K562 (cell line): ENCODE measurements around the gene SLC22A4. TPM values are rescaled to one million over a fixed set of nuclear protein-coding genes. Genes with fewer than 3 reads are reported as not detected.

Source experiments
- ARID3A ChIP-seq: IDR thresholded peaks from 2 replicates; pipeline ENCODE4 v1.6.1; 2012; ENCODE audit warnings: low read depth, low read length, improper control_type of control experiment, borderline replicate concordance
- CREB1 ChIP-seq, 2 experiments: sonication (generic) in 1 of 2; formaldehyde crosslinking in 1 of 2; IDR thresholded peaks; 2 replicates each; pipeline versions ENCODE4 v1.6.1 to v1.8.0; 2012 to 2022; ENCODE audit warnings: inconsistent platforms in 1 of 2, mild to moderate bottlenecking in 1 of 2, missing genetic modification reagents in 1 of 2, moderate library complexity in 1 of 2
- CTCFL ChIP-seq: IDR thresholded peaks from 2 replicates; pipeline ENCODE4 v1.6.1; 2011; ENCODE audit warnings: borderline replicate concordance, low read depth, mild to moderate bottlenecking, moderate library complexity, low read length; ENCODE audit not compliant: insufficient read depth, poor library complexity, severe bottlenecking
- E2F4 ChIP-seq: sonication (generic); formaldehyde crosslinking; IDR thresholded peaks from 2 replicates; pipeline ENCODE4 v1.8.0; 2022; ENCODE audit warnings: mild to moderate bottlenecking, low read depth, missing genetic modification reagents
- EHMT2 ChIP-seq: fragments of 450-650 bp; IDR thresholded peaks from 2 replicates; pipeline ENCODE4 v1.6.1; 2018; ENCODE audit warnings: antibody characterized with exemption
- ELF4 ChIP-seq: fragments of 450-650 bp; formaldehyde crosslinking; IDR thresholded peaks from 2 replicates; pipeline ENCODE4 v1.4.0; 2022; ENCODE audit warnings: missing genetic modification characterization
- ELK3 ChIP-seq: fragments of 450-650 bp; formaldehyde crosslinking; IDR thresholded peaks from 2 replicates; pipeline ENCODE4 v1.4.0; 2020; ENCODE audit warnings: mild to moderate bottlenecking
- FOXJ2 ChIP-seq: fragments of 200-800 bp; sonication (Bioruptor generic); IDR thresholded peaks from 2 replicates; pipeline ENCODE4 v1.6.1; 2016; ENCODE audit warnings: missing genetic modification characterization, missing compliant biosample characterization
- GTF2A2 ChIP-seq: IDR thresholded peaks from 2 replicates; pipeline ENCODE4 v1.6.1; 2016; ENCODE audit warnings: mild to moderate bottlenecking, missing genetic modification characterization, missing compliant biosample characterization
- HINFP ChIP-seq: fragments of 450-650 bp; conservative IDR thresholded peaks from 2 replicates; pipeline ENCODE4 v1.6.1; 2016; ENCODE audit warnings: missing genetic modification characterization, low read depth, mild to moderate bottlenecking, control low read depth, missing compliant biosample characterization
- MBD2 ChIP-seq: sonication (generic); IDR thresholded peaks from 2 replicates; pipeline ENCODE4 v1.6.1; 2016; ENCODE audit warnings: low read depth, borderline replicate concordance
- MITF ChIP-seq: IDR thresholded peaks from 2 replicates; pipeline ENCODE4 v1.6.1; 2014; ENCODE audit warnings: antibody characterized with exemption
- NONO ChIP-seq, 2 experiments: fragments of 200-400 bp in 1 of 2; fragments of 450-650 bp in 1 of 2; formaldehyde crosslinking in 1 of 2; IDR thresholded peaks; 2 replicates each; pipeline ENCODE4 v1.6.1; 2017; ENCODE audit warnings: low read depth in 2 of 2, mild to moderate bottlenecking in 2 of 2, moderate library complexity in 2 of 2, low read length in 1 of 2
- NR3C1 ChIP-seq: sonication (generic); formaldehyde crosslinking; IDR thresholded peaks from 2 replicates; pipeline ENCODE4 v1.8.1; 2022; ENCODE audit warnings: missing genetic modification reagents
- SMC3 ChIP-seq: conservative IDR thresholded peaks from 2 replicates; pipeline ENCODE4 v1.6.1; 2011; ENCODE audit warnings: low read depth, low read length, improper control_type of control experiment; ENCODE audit not compliant: insufficient read depth
- SP1 ChIP-seq: sonication (generic); formaldehyde crosslinking; IDR thresholded peaks from 2 replicates; pipeline ENCODE4 v1.8.1; 2022; ENCODE audit warnings: mild to moderate bottlenecking, missing genetic modification reagents
- SRSF3 ChIP-seq: fragments of 200-400 bp; formaldehyde crosslinking; IDR thresholded peaks from 2 replicates; pipeline ENCODE4 v1.6.1; 2016; ENCODE audit warnings: mild to moderate bottlenecking, low read length, moderate library complexity; ENCODE audit not compliant: insufficient read depth
- XRCC3 ChIP-seq: fragments of 450-650 bp; IDR thresholded peaks from 2 replicates; pipeline ENCODE4 v1.6.1; 2017; ENCODE audit warnings: mild to moderate bottlenecking, moderate library complexity
- ZNF134 ChIP-seq: fragments of 250-450 bp; sonication (Bioruptor Pico); conservative IDR thresholded peaks from 2 replicates; pipeline ENCODE4 v1.4.0; 2020
- polyA plus RNA-seq, 8 experiments: library from polyadenylated mRNA; depleted of rRNA in 4 of 8; stranded (reverse) in 5 of 8; unstranded in 3 of 8; fragments of >200 nt; fragmentation: Nextera tagmentation in 2 of 8; fragmentation: Illumina TruSeq in 1 of 8; extraction: Ambion mirVana in 2 of 8; extraction: Trizol in 1 of 8; gene quantifications; 2 replicates each; pipeline versions ENCODE4 v1.2.1 to v1.2.3, GENCODE V29; 2011 to 2014; ENCODE audit warnings: inconsistent platforms in 1 of 8, missing spikeins in 1 of 8
- total RNA-seq, 7 experiments: library from RNA; depleted of rRNA in 6 of 7; stranded (reverse); fragments of >200 nt in 6 of 7; fragmentation: Illumina TruSeq in 2 of 7; extraction: Trizol in 2 of 7; gene quantifications; 2 replicates each; pipeline versions ENCODE4 v1.2.1 to v1.2.3, GENCODE V29; 2011 to 2021; ENCODE audit warnings: low replicate concordance in 1 of 7

SLC22A4 gene
- total and polyA plus RNA-seq, 9 of the 15 experiments (the other 6 are each of a cell fraction or from before 2014, with no cell fraction given) = 2.7 to 9.5 (median 6.2) TPM

GRCh38 chr5:132313961-132314432, 19.8 kb downstream of the SLC22A4 start (continued):
- no peak for TF ChIP-seq EHMT2
- peak; percentile 68; the same call in 1 of the 2 replicates for TF ChIP-seq CREB1 (IDR thresholded peaks at IDR 0.05)
- no peak for TF ChIP-seq CREB1 (CRISPR knock-in tag; IDR thresholded peaks at IDR 0.05)
- TF ChIP-seq ELK3 (CRISPR knock-in tag) = no peak
- TF ChIP-seq SRSF3 = no peak
- no peak for TF ChIP-seq GTF2A2
- no peak for TF ChIP-seq NR3C1 (CRISPR knock-in tag)
- no peak; the same call in 1 of the 2 replicates for TF ChIP-seq SMC3
- no peak for TF ChIP-seq SP1 (CRISPR knock-in tag)
- TF ChIP-seq ARID3A = no peak
- TF ChIP-seq CTCFL = no peak
- no peak for TF ChIP-seq ZNF134 (CRISPR knock-in tag)
- no peak for TF ChIP-seq XRCC3
- TF ChIP-seq HINFP = no peak
- no peak for TF ChIP-seq NONO (IDR thresholded peaks at IDR 0.05; ENCODE audit: low read depth in 2 of 2, low read length in 1 of 2)
- TF ChIP-seq E2F4 (CRISPR knock-in tag) = no peak
- TF ChIP-seq MITF = no peak; the same call in 1 of the 2 replicates
- TF ChIP-seq ELF4 (CRISPR knock-in tag) = no peak; the same call in 1 of the 2 replicates
- no peak for TF ChIP-seq FOXJ2
- TF ChIP-seq MBD2 = peak; percentile 74
